Activated gamma-delta T cell treated with anti-CD3 and anti-CD28 coated beads, Interleukin-2, amount 50 U/mL, for 16 hours (primary cell): Measurements from ENCODE around the gene FKBP5.
"Not testable (repeated sequence)": the region's sequence is repeated elsewhere in the genome, so short reads cannot be mapped to it uniquely, and the experiment has no call there.

Experiments
- DNase-seq: peaks from one replicate; pipeline ENCODE4 v3.0.0-alpha.2; 2020; ENCODE audit warnings: low read depth

Gene FKBP5

DNA sequence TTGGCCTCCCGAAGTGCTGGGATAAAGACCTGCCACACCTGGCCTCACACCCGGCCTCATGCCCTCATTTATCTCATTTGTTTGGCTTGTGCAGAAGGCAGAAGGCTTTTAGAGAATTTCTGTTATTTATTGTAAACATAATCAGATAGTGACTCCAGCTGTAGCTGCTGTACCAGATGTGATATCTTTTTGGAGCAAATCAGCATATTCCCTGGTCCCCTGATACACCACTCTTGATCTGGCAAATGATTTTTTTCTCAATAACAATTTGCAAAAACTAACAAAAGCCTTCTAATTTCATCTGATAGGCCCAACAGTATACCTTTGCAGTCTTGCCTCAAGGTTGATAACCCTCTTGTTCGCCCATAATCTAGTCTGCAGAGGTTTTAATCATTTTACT, 149.5 kb downstream of the FKBP5 start:
- DNase-seq = no peak

- DNase-seq = not testable (repeated sequence)
Measured at GRCh38 chr6:35535847-35536246, 152.9 kb downstream of the FKBP5 start.

GRCh38 chr6:35534407-35535170, 154.1 kb downstream of the FKBP5 start:
- no peak for DNase-seq

- no peak for DNase-seq
Measured at GRCh38 chr6:35533981-35534380, 154.7 kb downstream of the FKBP5 start.

GRCh38 chr6:35532126-35532525, 156.6 kb downstream of the FKBP5 start:
- no peak for DNase-seq

GRCh38 chr6:35524380-35525020, 164.2 kb downstream of the FKBP5 start:
- no peak for DNase-seq
